Neuron (in vitro differentiated cells): ENCODE results near the gene YAP1.

ENCODE experiments used
- H2AFZ ChIP-seq: one replicate; pipeline ENCODE4 v1.6.1; 2013; ENCODE audit warnings: low read depth, mild to moderate bottlenecking, inconsistent platforms, low read length, moderate library complexity
- H3K27me3 ChIP-seq: one replicate; pipeline ENCODE4 v1.6.1; 2013; ENCODE audit warnings: low read length; ENCODE audit not compliant: insufficient read depth
- H3K36me3 ChIP-seq: one replicate; pipeline ENCODE4 v1.6.1; 2013; ENCODE audit warnings: low read length; ENCODE audit not compliant: insufficient read depth
- H3K4me1 ChIP-seq: one replicate; pipeline ENCODE4 v1.6.1; 2013; ENCODE audit warnings: low read length; ENCODE audit not compliant: insufficient read depth
- H3K4me3 ChIP-seq: 2 replicates; pipeline ENCODE4 v1.5.1; 2013; ENCODE audit warnings: mild to moderate bottlenecking, low read length, moderate library complexity
- H3K9me3 ChIP-seq: one replicate; pipeline ENCODE4 v1.6.1; 2013; ENCODE audit warnings: low read length

The YAP1 gene

DNA sequence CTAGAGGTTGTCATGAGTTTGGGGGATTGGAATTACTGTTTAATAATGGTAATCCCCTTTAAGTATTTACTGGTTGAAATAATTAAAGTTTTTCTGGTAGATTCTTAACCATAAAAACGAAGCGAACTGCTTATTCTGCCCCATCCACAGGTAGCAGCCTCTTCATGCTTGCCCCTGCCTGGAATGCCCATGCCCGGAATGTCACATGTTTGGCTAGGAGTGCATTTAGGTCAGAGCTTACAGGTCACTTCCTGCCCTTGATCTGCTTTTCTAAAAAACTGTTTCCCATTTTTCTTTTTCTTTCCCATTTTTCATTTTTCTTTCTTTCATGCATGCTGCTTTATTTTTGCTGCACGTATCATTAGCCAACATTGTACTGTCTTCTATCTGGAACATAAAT lies 69.1 kb downstream of the YAP1 start:
- Histone ChIP-seq H3K4me1 (peaks cover 3% of the 10 kb centered on the region), H3K27me3 (no peaks in the 10 kb centered on the region), H2AFZ (no peak overlapping the region), H3K9me3 (peaks cover 3% of the 10 kb centered on the region), H3K36me3 (peaks cover 33% of the 10 kb centered on the region), H3K4me3 (no peak overlapping the region)

GRCh38 chr11:102184269-102184987 lies 74.2 kb downstream of the YAP1 start:
- Histone ChIP-seq H3K36me3 (peaks cover 9% of the 10 kb centered on the region), H3K4me3 (no peak overlapping the region), H3K4me1 (peaks cover 37% of the 10 kb centered on the region), H3K9me3 (peaks cover 3% of the 10 kb centered on the region), H3K27me3 (no peaks in the 10 kb centered on the region), H2AFZ (no peak overlapping the region)

DNA sequence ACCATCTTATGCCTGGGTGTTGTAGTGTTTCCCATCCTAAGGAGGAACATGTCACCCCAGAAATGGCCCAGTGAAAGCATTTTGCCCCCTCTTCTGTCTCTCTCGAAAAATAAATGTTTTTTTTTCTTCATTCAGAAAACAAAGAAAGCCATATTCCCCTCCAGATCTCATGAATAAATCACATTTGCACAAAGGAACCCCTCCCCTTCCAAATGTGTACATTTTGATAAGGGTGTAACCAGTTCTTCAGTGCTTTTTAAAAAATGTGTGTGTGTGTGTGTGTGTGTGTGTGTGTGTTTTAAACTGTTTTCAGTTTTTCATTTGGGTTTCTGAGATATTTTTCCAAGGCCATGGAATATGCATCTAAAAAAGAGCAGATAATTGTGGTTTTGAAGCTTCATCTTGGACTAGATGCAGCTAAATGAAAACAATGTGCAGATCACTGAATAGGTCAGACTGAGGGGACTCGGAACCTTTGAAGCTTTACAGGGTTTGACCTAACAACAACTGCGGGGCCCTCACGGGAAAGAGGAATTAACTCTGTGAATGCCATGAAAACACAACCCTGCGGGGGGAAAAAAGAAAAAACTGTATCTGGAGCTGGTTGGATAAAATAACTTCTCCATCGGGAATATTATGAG lies 76.4 kb downstream of the YAP1 start:
- Histone ChIP-seq H3K4me1 (peaks cover 37% of the 10 kb centered on the region), H3K4me3 (no peak overlapping the region), H2AFZ (no peak overlapping the region)

GRCh38 chr11:102187416-102188151 lies 77.3 kb downstream of the YAP1 start:
- Histone ChIP-seq H3K9me3 (peaks cover 3% of the 10 kb centered on the region), H3K27me3 (no peaks in the 10 kb centered on the region), H2AFZ (no peak overlapping the region), H3K36me3 (peaks cover 8% of the 10 kb centered on the region), H3K4me3 (no peak overlapping the region), H3K4me1 (peaks cover 34% of the 10 kb centered on the region)

More for the DNA sequence above, 76.4 kb downstream of the YAP1 start:
- Histone ChIP-seq H3K9me3 (peaks cover 3% of the 10 kb centered on the region), H3K27me3 (no peaks in the 10 kb centered on the region), H3K36me3 (peaks cover 7% of the 10 kb centered on the region)

DNA sequence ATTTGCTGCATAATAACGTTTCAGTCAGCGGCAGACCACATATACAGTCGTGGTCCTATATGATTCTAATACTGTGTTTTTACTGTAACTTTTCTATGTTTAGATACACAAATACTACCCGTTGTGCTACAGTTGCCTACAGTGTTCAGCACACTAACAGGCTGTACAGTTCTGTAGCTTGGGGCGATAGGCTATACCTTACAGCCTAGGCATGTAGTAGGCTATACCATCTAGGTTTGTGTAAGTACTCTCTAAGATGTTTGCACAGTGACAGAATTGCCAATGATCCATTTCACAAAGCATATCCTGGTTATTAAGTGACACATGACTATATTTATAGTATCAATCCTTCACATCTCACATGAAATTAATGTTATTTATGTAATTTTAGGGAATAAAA lies 78.2 kb downstream of the YAP1 start:
- Histone ChIP-seq H2AFZ (no peak overlapping the region), H3K36me3 (peaks cover 4% of the 10 kb centered on the region), H3K9me3 (no peaks in the 10 kb centered on the region), H3K4me3 (no peak overlapping the region), H3K27me3 (no peaks in the 10 kb centered on the region), H3K4me1 (peaks cover 34% of the 10 kb centered on the region)

- Histone ChIP-seq H3K4me3 (no peak overlapping the region), H3K36me3 (peaks cover 7% of the 10 kb centered on the region), H3K4me1 (peaks cover 26% of the 10 kb centered on the region), H3K9me3 (no peaks in the 10 kb centered on the region), H3K27me3 (no peaks in the 10 kb centered on the region), H2AFZ (no peak overlapping the region)
Measured at GRCh38 chr11:102191832-102192231, 81.6 kb downstream of the YAP1 start.

DNA sequence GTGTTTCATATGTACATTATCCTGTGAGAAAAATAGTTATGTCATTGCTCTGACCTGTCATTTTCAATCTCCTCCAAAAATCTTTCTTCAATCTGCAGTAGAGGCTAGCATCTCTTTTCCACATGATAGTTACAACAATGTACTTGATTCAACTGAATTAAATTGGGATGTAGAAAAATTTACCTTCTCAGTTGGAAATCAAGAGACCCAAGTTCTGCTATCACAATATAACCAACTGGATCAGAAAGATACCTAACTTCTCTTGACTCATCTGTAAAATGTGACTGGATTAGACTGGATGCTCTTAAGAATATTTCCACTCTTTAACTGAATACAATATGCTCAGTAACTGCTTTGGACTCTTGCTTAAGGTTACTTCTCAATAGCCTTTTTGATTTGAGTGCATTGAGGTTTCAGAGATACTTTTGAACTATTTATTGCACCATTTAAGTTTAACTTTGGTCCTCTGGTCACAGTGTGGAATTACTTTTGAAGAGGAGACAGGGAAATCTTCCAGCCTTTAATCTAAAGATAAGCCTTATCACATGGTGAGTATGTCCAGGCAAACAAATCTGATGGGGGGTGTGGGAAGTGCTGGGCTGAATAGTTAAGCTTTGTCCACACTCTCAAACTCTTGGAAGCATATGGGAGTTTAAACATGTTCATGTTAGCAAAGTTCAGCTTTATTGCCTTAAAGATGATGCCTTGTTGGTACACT lies 82.3 kb downstream of the YAP1 start:
- H2AFZ ChIP-seq = no peak overlapping the region
- H3K4me3 ChIP-seq = no peak overlapping the region
- peaks cover 26% of the 10 kb centered on the region for H3K4me1 ChIP-seq
- H3K36me3 ChIP-seq = peaks cover 7% of the 10 kb centered on the region
- no peaks in the 10 kb centered on the region for H3K27me3 ChIP-seq
- no peaks in the 10 kb centered on the region for H3K9me3 ChIP-seq

GRCh38 chr11:102194257-102194656 lies 84.0 kb downstream of the YAP1 start:
- Histone ChIP-seq H3K4me1 (peaks cover 27% of the 10 kb centered on the region), H2AFZ (no peak overlapping the region), H3K27me3 (no peaks in the 10 kb centered on the region), H3K4me3 (no peak overlapping the region), H3K36me3 (peaks cover 7% of the 10 kb centered on the region), H3K9me3 (no peaks in the 10 kb centered on the region)

GRCh38 chr11:102194990-102195389 lies 84.7 kb downstream of the YAP1 start:
- no peaks in the 10 kb centered on the region for H3K27me3 ChIP-seq
- H3K9me3 ChIP-seq = no peaks in the 10 kb centered on the region
- H2AFZ ChIP-seq = no peak overlapping the region
- no peak overlapping the region for H3K4me3 ChIP-seq
- peaks cover 27% of the 10 kb centered on the region for H3K4me1 ChIP-seq
- H3K36me3 ChIP-seq = peaks cover 5% of the 10 kb centered on the region

GRCh38 chr11:102196351-102196750 lies 86.1 kb downstream of the YAP1 start:
- H3K27me3 ChIP-seq = no peaks in the 10 kb centered on the region
- no peak overlapping the region for H3K4me3 ChIP-seq
- H3K36me3 ChIP-seq = peaks cover 5% of the 10 kb centered on the region
- H3K4me1 ChIP-seq = peaks cover 27% of the 10 kb centered on the region
- H3K9me3 ChIP-seq = no peaks in the 10 kb centered on the region
- no peak overlapping the region for H2AFZ ChIP-seq

DNA sequence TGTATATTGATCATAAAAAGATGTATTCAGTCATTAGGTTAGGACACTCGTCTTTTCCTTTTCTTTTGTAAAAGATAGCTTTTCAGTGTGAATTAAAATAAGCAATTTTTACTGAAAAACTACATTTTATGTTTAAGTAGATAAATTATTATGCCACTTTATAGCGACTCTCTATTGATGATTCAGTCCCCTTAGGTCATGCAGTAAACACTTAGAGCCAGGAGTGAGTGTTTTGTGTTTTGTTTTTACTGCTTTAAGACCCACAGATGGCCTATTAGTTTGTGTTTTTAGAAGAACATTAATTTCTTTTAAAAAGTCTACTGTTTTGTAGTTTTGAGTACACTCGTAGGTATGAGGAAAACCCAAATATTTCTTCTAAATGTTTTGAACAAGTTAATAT lies 86.6 kb downstream of the YAP1 start:
- peaks cover 27% of the 10 kb centered on the region for H3K4me1 ChIP-seq
- peaks cover 8% of the 10 kb centered on the region for H3K36me3 ChIP-seq
- H3K9me3 ChIP-seq = no peaks in the 10 kb centered on the region
- H2AFZ ChIP-seq = no peak overlapping the region
- H3K4me3 ChIP-seq = no peak overlapping the region
- no peaks in the 10 kb centered on the region for H3K27me3 ChIP-seq

DNA sequence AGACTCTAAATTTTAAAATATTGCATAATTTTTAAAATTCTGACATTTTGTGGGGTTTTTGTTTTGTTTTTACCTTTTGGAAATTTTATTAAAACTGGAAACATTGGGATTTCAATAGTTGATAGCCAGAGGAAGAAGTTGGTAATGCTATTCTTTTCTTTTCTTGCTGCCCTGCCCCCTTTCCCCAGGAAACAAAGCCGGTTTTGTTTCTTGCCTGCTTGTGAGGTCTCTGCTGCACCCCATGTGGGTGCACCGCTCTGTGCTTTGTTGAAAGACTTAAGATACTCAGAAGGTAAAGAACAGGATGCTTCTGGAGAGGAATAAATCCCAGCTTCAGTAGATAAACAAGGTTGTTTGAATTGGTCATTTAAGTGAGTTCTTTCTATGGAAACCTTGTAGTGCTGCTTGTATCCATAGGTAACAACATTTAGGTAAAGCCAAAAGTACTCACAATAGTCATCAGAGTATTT lies 87.5 kb downstream of the YAP1 start:
- H3K9me3 ChIP-seq = no peaks in the 10 kb centered on the region
- peak overlapping the region; percentile 27 for H3K4me3 ChIP-seq
- H3K4me1 ChIP-seq = peaks cover 27% of the 10 kb centered on the region
- H3K27me3 ChIP-seq = no peaks in the 10 kb centered on the region
- H2AFZ ChIP-seq = no peak overlapping the region
- peaks cover 10% of the 10 kb centered on the region for H3K36me3 ChIP-seq

GRCh38 chr11:102199673-102200072 lies 89.4 kb downstream of the YAP1 start:
- no peaks in the 10 kb centered on the region for H3K9me3 ChIP-seq
- no peaks in the 10 kb centered on the region for H3K27me3 ChIP-seq
- H3K4me1 ChIP-seq = peaks cover 27% of the 10 kb centered on the region
- no peak overlapping the region for H3K4me3 ChIP-seq
- peaks cover 14% of the 10 kb centered on the region for H3K36me3 ChIP-seq
- H2AFZ ChIP-seq = no peak overlapping the region
